ENCODE data around the gene CRYAA.
"Not testable (repeated sequence)": the region's sequence is repeated elsewhere in the genome, so short reads cannot be mapped to it uniquely, and the experiment has no call there.

Gene CRYAA

GRCh38 chr21:43169891-43170290, 1.1 kb downstream of the CRYAA start:
- not testable (repeated sequence) for H3K4me3 Mint-ChIP-seq; H3K36me3 Mint-ChIP-seq; H3K4me1 Mint-ChIP-seq (ENCODE audit: low read depth); H3K9me3 Mint-ChIP-seq (ENCODE audit: low read depth); H3K27ac Mint-ChIP-seq; H3K27me3 Mint-ChIP-seq

DNA sequence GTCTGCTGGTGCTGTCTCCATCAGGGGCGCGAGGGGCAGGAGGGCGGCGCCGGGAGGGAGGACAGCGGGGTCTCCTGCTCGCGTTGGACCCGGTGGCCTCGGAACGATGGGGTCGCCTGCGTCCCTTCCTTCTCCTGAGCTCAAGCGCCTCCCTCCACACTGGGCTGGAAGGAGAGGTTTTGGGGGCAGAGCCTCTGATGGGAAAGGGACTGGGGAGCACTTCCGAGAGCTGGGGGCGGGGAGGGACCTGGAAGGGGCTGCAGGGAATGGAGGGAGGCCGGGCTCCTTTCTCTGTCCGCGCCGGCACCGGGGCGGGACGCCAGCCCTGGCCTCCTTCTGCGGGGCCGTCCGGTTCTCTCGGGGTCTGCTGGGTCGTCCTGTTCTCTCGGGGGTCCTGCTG, 4.0 kb downstream of the CRYAA start:
- not testable (repeated sequence) for H3K4me1 Mint-ChIP-seq (ENCODE audit: low read depth); H3K27ac Mint-ChIP-seq; H3K9me3 Mint-ChIP-seq (ENCODE audit: low read depth); H3K36me3 Mint-ChIP-seq; H3K27me3 Mint-ChIP-seq; H3K4me3 Mint-ChIP-seq

- not testable (repeated sequence) for H3K4me1 Mint-ChIP-seq (ENCODE audit: low read depth); H3K36me3 Mint-ChIP-seq; H3K27ac Mint-ChIP-seq; H3K27me3 Mint-ChIP-seq; H3K4me3 Mint-ChIP-seq; H3K9me3 Mint-ChIP-seq (ENCODE audit: low read depth)
Measured at GRCh38 chr21:43173438-43173837, 4.6 kb downstream of the CRYAA start.

GRCh38 chr21:43173930-43174329, 5.1 kb downstream of the CRYAA start:
- not testable (repeated sequence) for H3K27ac Mint-ChIP-seq; H3K27me3 Mint-ChIP-seq; H3K4me3 Mint-ChIP-seq; H3K4me1 Mint-ChIP-seq (ENCODE audit: low read depth); H3K9me3 Mint-ChIP-seq (ENCODE audit: low read depth); H3K36me3 Mint-ChIP-seq

DNA sequence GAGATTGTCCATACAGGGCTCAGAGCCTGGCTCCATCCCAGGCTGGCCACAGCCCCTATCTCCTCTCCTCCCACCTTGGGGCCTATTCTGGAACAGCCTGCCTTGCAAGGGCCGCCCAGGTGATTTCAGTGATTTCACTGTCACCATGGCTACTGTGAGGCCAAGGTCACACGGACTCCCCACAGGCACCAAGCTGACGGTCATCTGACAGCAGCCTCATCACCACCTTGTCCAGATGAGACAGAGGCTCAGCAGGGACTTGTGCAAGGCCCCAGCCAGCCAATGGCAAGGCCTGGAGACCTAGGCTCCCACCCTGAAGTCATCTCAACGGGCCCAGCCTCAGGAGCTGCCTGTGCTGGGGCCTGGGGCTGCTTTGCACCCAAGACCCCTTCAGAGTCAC, 6.2 kb downstream of the CRYAA start:
- not testable (repeated sequence) for H3K4me3 Mint-ChIP-seq; H3K27ac Mint-ChIP-seq; H3K27me3 Mint-ChIP-seq; H3K4me1 Mint-ChIP-seq (ENCODE audit: low read depth); H3K36me3 Mint-ChIP-seq; H3K9me3 Mint-ChIP-seq (ENCODE audit: low read depth)

DNA sequence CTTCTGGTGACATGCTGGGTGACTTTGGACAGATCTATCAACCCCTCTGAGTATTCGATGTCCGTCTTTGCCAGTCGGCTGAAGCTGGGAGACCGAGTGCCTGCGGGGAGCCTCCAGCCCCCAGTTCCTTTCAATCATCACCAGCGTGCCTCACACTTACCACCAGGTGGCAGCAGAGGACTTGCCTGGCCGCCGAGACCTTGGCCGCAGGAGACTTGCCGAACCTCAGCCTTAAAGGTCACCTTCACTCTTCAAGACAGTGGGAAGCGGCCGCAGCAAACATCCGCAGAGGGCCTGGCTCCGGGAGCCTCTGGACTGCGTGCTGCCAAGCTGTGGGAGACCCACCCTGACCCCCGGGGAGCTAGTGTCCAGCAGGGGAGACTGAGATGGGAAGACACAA, 7.8 kb downstream of the CRYAA start:
- not testable (repeated sequence) for H3K27ac Mint-ChIP-seq; H3K4me1 Mint-ChIP-seq (ENCODE audit: low read depth); H3K27me3 Mint-ChIP-seq; H3K4me3 Mint-ChIP-seq; H3K36me3 Mint-ChIP-seq; H3K9me3 Mint-ChIP-seq (ENCODE audit: low read depth)

GRCh38 chr21:43177043-43177906, 8.5 kb downstream of the CRYAA start:
- not testable (repeated sequence) for H3K9me3 Mint-ChIP-seq (ENCODE audit: low read depth); H3K4me3 Mint-ChIP-seq; H3K36me3 Mint-ChIP-seq; H3K27me3 Mint-ChIP-seq; H3K4me1 Mint-ChIP-seq (ENCODE audit: low read depth); H3K27ac Mint-ChIP-seq

DNA sequence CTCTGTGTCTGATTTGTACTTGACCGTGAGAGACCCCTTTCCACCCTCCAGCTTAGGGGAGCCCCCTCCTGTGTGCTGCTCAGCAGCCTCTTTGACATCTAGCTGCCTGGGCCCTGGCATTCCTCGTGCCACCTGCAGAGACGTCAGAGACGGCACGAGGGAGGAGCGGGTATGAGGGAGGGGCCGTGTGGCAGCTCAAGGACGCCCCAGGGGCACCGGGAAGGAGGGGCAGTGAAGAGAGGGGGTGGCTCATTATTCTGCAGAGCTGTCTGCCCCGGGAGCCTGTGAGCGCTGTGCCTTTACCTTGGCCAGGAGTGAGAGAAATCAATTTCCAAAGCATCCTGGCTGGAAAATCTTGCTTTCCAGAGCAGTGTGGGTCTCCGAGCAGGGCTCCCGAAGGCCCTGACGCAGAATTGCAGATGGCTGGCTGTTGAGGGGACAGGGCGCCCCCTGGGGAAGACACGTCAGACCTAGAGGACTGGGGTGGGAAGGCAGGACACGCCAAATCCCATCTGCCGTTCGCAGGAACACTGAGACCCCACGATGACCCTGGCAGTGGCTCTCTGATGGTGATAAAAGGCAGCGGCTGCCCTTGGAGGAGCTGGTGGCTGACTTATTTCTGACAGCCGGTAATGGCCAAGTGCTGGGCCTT, 9.5 kb downstream of the CRYAA start:
- H3K4me1 Mint-ChIP-seq (ENCODE audit: low read depth); H3K9me3 Mint-ChIP-seq (ENCODE audit: low read depth); H3K27ac Mint-ChIP-seq; H3K36me3 Mint-ChIP-seq; H3K4me3 Mint-ChIP-seq; H3K27me3 Mint-ChIP-seq: not testable (repeated sequence)

DNA sequence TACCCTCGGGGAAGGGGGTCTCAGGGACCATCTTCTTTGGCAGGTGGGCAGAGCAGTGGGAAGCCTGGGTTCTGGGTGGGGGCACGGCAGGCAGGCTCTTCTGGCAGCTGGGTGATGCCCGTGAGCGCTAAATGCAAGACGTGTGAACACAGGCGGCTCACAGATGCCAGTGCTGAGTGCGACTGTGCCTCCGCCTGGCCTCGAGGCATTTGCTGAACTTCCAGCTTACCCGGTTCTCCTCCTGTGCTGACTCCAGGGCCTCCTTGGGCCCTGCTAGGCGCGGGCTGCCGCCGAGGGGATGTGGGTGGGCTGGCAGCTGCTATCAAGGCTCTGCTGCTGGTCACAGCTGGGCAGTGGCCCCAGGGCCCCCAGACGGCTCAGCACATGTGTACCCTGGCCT, 12.2 kb downstream of the CRYAA start:
- not testable (repeated sequence) for H3K27me3 Mint-ChIP-seq; H3K27ac Mint-ChIP-seq; H3K36me3 Mint-ChIP-seq; H3K4me1 Mint-ChIP-seq (ENCODE audit: low read depth); H3K9me3 Mint-ChIP-seq (ENCODE audit: low read depth); H3K4me3 Mint-ChIP-seq

- not testable (repeated sequence) for H3K27ac Mint-ChIP-seq; H3K27me3 Mint-ChIP-seq; H3K4me1 Mint-ChIP-seq (ENCODE audit: low read depth); H3K36me3 Mint-ChIP-seq; H3K9me3 Mint-ChIP-seq (ENCODE audit: low read depth); H3K4me3 Mint-ChIP-seq
Measured at GRCh38 chr21:43187268-43187667, 18.5 kb downstream of the CRYAA start.

DNA sequence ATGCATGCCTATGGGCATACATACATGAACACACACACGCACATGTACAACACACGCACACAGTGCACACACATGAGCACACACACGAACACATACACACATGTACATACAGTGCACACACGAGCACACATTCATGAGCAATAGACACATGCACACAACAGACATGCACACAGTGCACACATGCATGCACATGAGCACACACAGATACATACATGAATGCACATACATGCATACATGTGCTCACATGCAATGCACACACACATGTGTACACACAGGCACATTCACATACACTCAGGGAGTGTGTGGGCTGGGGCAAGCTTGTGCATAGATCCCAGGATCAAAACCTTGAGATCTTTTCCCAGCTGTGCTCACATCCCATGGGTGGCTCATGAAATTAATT, 18.9 kb downstream of the CRYAA start:
- Mint-ChIP-seq H3K4me3 (no peak overlapping the region), H3K9me3 (ENCODE audit: low read depth) (no peaks in the 10 kb centered on the region), H3K27me3 (no peaks in the 10 kb centered on the region), H3K36me3 (peaks cover 4% of the 10 kb centered on the region), H3K27ac (no peak overlapping the region), H3K4me1 (ENCODE audit: low read depth) (peaks cover 8% of the 10 kb centered on the region)

- no peaks in the 10 kb centered on the region for H3K27me3 Mint-ChIP-seq
- peaks cover 7% of the 10 kb centered on the region for H3K36me3 Mint-ChIP-seq
- H3K27ac Mint-ChIP-seq = no peak overlapping the region
- no peaks in the 10 kb centered on the region for H3K9me3 Mint-ChIP-seq (ENCODE audit: low read depth)
- no peak overlapping the region for H3K4me3 Mint-ChIP-seq
- H3K4me1 Mint-ChIP-seq (ENCODE audit: low read depth) = peaks cover 8% of the 10 kb centered on the region
Measured at GRCh38 chr21:43188181-43188580, 19.4 kb downstream of the CRYAA start.

- Mint-ChIP-seq H3K4me1 (ENCODE audit: low read depth) (peaks cover 8% of the 10 kb centered on the region), H3K4me3 (no peak overlapping the region), H3K27ac (no peak overlapping the region), H3K27me3 (no peaks in the 10 kb centered on the region), H3K36me3 (peaks cover 8% of the 10 kb centered on the region), H3K9me3 (ENCODE audit: low read depth) (no peaks in the 10 kb centered on the region)
Measured at GRCh38 chr21:43188592-43189210, 19.9 kb downstream of the CRYAA start.

GRCh38 chr21:43189936-43190335, 21.1 kb downstream of the CRYAA start:
- H3K4me1 Mint-ChIP-seq (ENCODE audit: low read depth) = peaks cover 8% of the 10 kb centered on the region
- no peaks in the 10 kb centered on the region for H3K9me3 Mint-ChIP-seq (ENCODE audit: low read depth)
- H3K4me3 Mint-ChIP-seq = no peak overlapping the region
- H3K36me3 Mint-ChIP-seq = peaks cover 8% of the 10 kb centered on the region
- H3K27me3 Mint-ChIP-seq = no peaks in the 10 kb centered on the region
- H3K27ac Mint-ChIP-seq = no peak overlapping the region

DNA sequence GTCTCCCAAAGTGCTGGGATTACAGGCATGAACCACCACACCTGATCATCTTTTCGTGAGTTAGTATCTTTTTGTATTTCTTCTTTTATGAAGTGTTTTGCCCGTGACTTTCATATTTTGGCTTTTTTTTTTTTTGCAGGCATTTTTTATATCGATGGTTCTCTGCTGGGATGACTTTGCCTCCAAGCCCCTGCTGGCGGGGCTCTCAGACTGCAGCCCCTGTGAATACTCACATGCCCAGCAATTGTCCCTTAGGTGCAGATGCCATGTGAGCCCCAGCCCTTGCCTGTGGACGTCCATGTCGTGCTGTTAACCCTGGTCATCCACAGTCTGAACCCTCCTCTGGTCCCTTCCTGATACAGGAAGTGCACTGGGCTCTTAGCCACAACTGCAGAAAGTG, 21.7 kb downstream of the CRYAA start:
- Mint-ChIP-seq H3K27ac (no peak overlapping the region), H3K36me3 (peaks cover 8% of the 10 kb centered on the region), H3K4me1 (ENCODE audit: low read depth) (peaks cover 8% of the 10 kb centered on the region), H3K4me3 (no peak overlapping the region), H3K9me3 (ENCODE audit: low read depth) (no peaks in the 10 kb centered on the region), H3K27me3 (no peaks in the 10 kb centered on the region)

DNA sequence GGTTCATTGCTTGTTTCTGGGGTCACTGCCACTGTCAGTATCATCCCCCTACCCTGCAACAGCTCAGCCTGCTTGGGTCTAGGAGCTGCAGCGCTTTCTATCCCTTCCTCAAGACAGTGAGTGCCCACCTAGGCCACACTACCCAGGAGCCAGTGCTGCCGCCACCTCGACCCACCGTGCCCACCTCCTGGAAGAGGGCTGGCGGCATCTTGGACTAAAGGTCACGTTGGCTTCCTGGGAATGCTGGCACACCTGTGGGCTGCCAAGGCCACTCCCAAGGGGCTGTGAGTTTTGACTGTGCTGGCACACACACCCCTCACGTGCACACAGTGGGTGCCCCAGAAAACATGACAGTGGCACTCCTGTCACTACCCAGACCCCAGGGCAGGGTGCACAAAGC, 22.1 kb downstream of the CRYAA start:
- Mint-ChIP-seq H3K4me1 (ENCODE audit: low read depth) (peaks cover 8% of the 10 kb centered on the region), H3K27me3 (no peaks in the 10 kb centered on the region), H3K9me3 (ENCODE audit: low read depth) (no peaks in the 10 kb centered on the region), H3K27ac (no peak overlapping the region), H3K36me3 (peaks cover 8% of the 10 kb centered on the region), H3K4me3 (no peak overlapping the region)

Measured in activated naive CD8-positive, alpha-beta T cell (primary cell).